ENCODE results near the gene CAB39L.

DNA sequence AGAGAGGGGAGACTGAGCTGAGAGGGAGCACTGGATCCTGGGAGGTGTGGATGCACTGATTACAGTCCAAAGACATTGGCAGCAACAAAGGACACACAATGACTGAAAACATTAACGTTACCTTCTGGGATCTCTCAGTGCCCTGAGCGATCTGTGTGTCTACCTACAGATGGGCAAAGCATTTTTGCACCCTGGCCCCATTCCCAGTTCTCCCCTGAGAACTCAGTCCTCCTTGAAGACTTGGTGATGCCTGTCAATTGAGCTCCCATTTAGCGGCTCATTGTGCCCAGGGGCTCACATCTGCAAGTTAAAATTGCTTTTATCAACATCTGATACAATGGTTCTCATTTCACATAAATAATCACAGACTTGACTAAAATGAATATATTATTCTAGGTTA lies 133.6 kb downstream of the CAB39L start:
- no peak for TF ChIP-seq CTCF (conservative IDR thresholded peaks at IDR 0.05; ENCODE audit: low read length)
- TF ChIP-seq EZH2phosphoT487 (IDR thresholded peaks at IDR 0.05; ENCODE audit: borderline replicate concordance, low read depth, low read length) = no peak
